Nephron (organoid): ENCODE data around the gene ALDH1L2.

Source experiments
- H3K27ac Mint-ChIP-seq, 3 experiments: 2 replicates each; pipeline ENCODE4 v1.8.0; 2020; ENCODE audit warnings: mixed read lengths in 3 of 3, mild to moderate bottlenecking in 2 of 3, moderate library complexity in 1 of 3
- H3K27me3 Mint-ChIP-seq: 2 replicates; pipeline ENCODE4 v1.8.0; 2021; ENCODE audit warnings: low read depth, mild to moderate bottlenecking, moderate library complexity, mixed read lengths
- H3K36me3 Mint-ChIP-seq: 2 replicates; pipeline ENCODE4 v1.8.0; 2020; ENCODE audit warnings: low read depth, mixed read lengths
- H3K4me1 Mint-ChIP-seq: 2 replicates; pipeline ENCODE4 v1.8.0; 2020; ENCODE audit warnings: mixed read lengths
- H3K4me3 Mint-ChIP-seq, 3 experiments: 2 replicates each; pipeline ENCODE4 v1.8.0; 2020; ENCODE audit warnings: mild to moderate bottlenecking in 3 of 3, mixed read lengths in 3 of 3, moderate library complexity in 2 of 3
- H3K9me3 Mint-ChIP-seq: 2 replicates; pipeline ENCODE4 v1.8.0; 2020; ENCODE audit warnings: mixed read lengths
- TF ChIP-seq, protein P1 (sequence below), 3 experiments: fragments of 200-600 bp; sonication (generic); IDR thresholded peaks; one replicate each; pipeline ENCODE4 v1.5.0; 2021; ENCODE audit warnings: antibody characterized with exemption in 3 of 3; ENCODE audit not compliant: unreplicated experiment in 3 of 3

Gene ALDH1L2

DNA sequence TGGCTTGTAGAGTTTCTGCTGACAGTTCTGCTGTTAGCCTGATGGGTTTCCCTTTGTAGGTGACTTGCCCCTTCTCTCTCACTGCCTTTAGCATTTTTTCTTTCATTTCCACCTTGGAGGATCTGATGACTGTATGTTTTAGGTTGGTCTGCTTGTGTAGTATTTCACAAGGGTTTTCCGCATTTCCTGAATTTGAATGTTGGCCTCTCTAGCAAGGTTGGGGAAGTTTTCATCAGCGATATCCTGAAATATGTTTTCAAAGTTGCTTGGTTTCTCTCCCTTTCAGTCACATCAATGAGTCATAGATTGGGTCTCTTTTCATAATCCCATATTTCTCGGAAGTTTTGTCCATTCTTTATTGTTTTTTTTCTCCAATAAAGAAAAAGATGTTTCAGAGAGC lies 86.7 kb downstream of the ALDH1L2 start:
- TF ChIP-seq, protein P1, sequence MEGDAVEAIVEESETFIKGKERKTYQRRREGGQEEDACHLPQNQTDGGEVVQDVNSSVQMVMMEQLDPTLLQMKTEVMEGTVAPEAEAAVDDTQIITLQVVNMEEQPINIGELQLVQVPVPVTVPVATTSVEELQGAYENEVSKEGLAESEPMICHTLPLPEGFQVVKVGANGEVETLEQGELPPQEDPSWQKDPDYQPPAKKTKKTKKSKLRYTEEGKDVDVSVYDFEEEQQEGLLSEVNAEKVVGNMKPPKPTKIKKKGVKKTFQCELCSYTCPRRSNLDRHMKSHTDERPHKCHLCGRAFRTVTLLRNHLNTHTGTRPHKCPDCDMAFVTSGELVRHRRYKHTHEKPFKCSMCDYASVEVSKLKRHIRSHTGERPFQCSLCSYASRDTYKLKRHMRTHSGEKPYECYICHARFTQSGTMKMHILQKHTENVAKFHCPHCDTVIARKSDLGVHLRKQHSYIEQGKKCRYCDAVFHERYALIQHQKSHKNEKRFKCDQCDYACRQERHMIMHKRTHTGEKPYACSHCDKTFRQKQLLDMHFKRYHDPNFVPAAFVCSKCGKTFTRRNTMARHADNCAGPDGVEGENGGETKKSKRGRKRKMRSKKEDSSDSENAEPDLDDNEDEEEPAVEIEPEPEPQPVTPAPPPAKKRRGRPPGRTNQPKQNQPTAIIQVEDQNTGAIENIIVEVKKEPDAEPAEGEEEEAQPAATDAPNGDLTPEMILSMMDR (IDR thresholded peaks at IDR 0.05; ENCODE audit: unreplicated experiment in 3 of 3): no peak
- no peaks in the 10 kb centered on the region for H3K27me3 Mint-ChIP-seq
- no peak overlapping the region for H3K4me3 Mint-ChIP-seq
- H3K36me3 Mint-ChIP-seq: peaks cover 88% of the 10 kb centered on the region
- no peaks in the 10 kb centered on the region for H3K4me1 Mint-ChIP-seq
- no peak overlapping the region for H3K27ac Mint-ChIP-seq
- no peaks in the 10 kb centered on the region for H3K9me3 Mint-ChIP-seq

DNA sequence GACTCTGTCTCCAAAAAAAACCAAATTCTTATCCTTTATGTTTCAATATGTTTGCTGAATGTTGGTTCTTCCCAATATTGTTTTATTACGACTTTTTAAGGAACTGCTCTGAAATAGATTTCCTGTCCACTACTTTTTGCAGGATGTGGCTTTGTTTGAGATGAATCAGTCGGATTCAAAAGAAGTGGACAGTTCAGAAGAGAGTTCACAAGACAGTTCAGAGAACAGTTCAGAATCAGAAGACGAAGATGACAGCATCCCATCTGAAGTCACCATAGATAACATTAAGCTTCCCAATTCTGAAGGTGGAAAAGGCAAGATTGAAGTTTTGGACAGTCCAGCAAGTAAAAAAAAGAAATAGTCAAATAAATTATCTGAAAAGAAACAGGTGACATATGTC lies 89.9 kb downstream of the ALDH1L2 start:
- no peaks in the 10 kb centered on the region for H3K27me3 Mint-ChIP-seq
- H3K4me3 Mint-ChIP-seq: no peak overlapping the region
- H3K9me3 Mint-ChIP-seq: no peaks in the 10 kb centered on the region
- H3K27ac Mint-ChIP-seq: no peak overlapping the region
- TF ChIP-seq, protein P1 (IDR thresholded peaks at IDR 0.05; ENCODE audit: unreplicated experiment in 3 of 3): no peak
- H3K4me1 Mint-ChIP-seq: no peaks in the 10 kb centered on the region
- peaks cover 88% of the 10 kb centered on the region for H3K36me3 Mint-ChIP-seq

DNA sequence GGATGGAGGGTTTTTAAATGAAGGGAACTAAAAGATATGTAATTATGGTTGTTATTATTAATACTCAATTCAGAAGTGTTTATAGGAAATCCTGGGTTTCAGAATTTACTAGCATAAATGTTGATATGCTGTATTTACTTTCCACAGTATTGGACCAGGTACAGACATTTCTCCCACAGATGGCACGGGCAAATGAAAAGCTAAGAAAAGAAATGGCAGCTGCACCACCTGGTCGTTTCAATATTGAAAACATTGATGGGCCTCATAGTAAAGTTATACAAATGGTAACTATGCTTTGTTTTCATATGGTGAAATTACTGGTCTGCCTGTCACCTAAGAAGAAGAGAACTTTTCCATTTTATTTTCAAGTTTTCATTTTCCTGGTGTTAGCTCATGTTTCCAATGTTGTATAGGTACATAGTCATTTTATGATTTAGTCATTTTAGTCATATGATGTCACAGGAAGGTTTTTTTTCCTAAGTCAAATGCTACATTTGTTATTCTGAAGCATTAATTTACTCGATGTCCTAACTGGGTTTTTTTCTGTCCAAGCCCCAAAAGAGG lies 92.6 kb downstream of the ALDH1L2 start:
- H3K36me3 Mint-ChIP-seq: peaks cover 82% of the 10 kb centered on the region
- H3K9me3 Mint-ChIP-seq: no peaks in the 10 kb centered on the region
- no peaks in the 10 kb centered on the region for H3K27me3 Mint-ChIP-seq
- H3K27ac Mint-ChIP-seq: no peak overlapping the region
- TF ChIP-seq, protein P1 (IDR thresholded peaks at IDR 0.05; ENCODE audit: unreplicated experiment in 3 of 3): no peak
- peaks cover 15% of the 10 kb centered on the region for H3K4me1 Mint-ChIP-seq
- no peak overlapping the region for H3K4me3 Mint-ChIP-seq

DNA sequence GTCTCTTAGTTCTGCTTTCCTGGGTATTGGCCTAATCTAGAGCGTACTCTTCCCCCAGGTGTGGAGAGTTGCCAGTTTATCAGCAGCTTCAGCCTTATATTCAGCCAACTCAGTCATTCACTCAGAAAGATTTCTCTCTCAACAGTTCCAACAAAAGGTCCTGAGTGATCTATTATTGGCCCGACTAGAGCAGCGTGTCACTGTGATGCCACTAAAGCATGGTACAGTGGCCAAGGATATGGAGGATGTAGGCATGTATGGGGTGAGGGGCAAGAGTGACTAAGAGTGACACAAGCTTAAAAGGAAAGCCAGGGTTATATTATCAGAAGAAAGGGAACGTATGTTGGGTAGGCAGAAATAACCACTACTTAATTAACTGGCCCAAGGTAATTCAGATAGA lies 93.3 kb downstream of the ALDH1L2 start:
- TF ChIP-seq, protein P1 (IDR thresholded peaks at IDR 0.05; ENCODE audit: unreplicated experiment in 3 of 3): no peak
- Mint-ChIP-seq H3K36me3 (peaks cover 79% of the 10 kb centered on the region), H3K9me3 (no peaks in the 10 kb centered on the region), H3K4me3 (no peak overlapping the region), H3K4me1 (peaks cover 19% of the 10 kb centered on the region), H3K27ac (no peak overlapping the region), H3K27me3 (no peaks in the 10 kb centered on the region)

DNA sequence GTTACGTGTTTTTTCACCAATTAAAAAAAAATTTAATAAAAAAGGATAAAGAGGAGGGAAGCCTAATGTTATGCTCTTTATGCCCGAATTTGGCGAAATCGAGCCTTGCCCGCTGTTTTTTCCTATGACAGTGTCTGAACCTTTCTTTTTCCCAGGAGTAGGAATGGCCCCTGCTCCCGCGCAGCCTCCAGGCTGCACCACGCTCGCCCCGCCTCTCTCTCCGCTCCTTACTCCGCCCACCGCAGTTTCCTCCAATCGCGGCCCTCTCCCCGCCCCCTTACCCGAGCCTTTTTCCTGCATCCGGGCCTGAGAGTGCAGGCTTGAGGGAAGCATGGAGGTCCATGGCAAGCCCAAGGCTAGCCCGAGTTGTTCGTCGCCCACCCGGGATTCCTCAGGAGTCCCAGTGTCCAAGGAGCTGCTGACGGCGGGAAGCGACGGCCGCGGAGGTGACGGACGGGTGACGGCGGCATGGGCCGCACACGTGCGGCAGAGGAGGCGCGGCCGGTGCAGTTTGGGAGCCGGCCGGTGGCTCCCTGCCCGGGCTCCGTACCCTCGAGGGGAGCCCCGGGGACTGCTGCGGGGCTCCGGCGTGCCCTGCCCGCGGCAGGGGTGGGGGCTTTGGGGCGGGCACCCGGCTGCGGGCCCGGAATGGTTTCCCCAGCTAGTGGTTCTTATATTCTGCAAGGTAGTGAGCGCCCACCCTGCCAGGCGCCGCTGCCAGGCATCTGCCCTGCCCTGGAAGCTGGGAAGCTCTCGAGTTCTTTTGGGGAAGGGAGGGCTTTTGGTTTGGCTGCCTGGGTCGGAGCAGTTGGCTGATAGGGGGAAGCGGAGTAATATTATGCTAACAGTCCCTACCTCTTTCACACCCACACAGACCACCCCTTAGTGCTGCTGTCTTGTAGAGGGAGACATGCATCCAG lies 98.0 kb downstream of the ALDH1L2 start, which contains the start of gene NOPCHAP1:
Gene NOPCHAP1, plus strand, starts transcription at position 295 of the 920 bp plus-strand sequence. Its CDS starts 37 bp downstream, at position 332.
- peak within 1 kb of the TSS; percentile 91 to 95 (median 91) for H3K4me3 Mint-ChIP-seq
- no peaks in the 10 kb centered on the region for H3K27me3 Mint-ChIP-seq
- peaks cover 21% of the 10 kb centered on the region for H3K4me1 Mint-ChIP-seq
- H3K27ac Mint-ChIP-seq: peak within 1 kb of the TSS; percentile 27 to 76 (median 67)
- H3K36me3 Mint-ChIP-seq: peaks cover 39% of the 10 kb centered on the region
- no peaks in the 10 kb centered on the region for H3K9me3 Mint-ChIP-seq
- TF ChIP-seq, protein P1 (IDR thresholded peaks at IDR 0.05; ENCODE audit: unreplicated experiment in 3 of 3): no peak
